NCI-H1417 treated with DMSO at 0.1 percent for 48 hours (cell line): Measurements from ENCODE around the gene FAM3B.

ENCODE experiments used
- DNase-seq: peaks from one replicate; lab custom pipeline; 2025; lab: John Stamatoyannopoulos, UW

Gene FAM3B

DNA sequence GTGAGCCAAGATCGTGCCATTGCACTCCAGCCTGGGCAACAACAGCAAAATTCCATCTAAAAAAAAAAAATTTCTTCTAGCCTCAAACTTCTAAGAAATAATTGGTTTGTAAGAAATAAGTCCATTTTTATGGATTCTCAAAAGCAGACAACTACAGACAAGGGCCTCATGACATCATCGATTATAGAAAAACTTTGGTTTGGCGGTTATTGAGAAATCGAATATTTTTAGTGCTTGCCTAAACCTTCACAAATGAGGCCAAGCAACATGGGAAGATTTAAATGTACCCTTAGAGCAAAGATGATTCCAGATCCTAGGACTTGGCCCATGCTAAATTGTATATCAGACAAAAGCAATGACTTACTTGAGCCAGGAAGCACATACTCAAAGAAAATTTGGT lies 81.7 kb downstream of the FAM3B start:
- no peak for DNase-seq

DNA sequence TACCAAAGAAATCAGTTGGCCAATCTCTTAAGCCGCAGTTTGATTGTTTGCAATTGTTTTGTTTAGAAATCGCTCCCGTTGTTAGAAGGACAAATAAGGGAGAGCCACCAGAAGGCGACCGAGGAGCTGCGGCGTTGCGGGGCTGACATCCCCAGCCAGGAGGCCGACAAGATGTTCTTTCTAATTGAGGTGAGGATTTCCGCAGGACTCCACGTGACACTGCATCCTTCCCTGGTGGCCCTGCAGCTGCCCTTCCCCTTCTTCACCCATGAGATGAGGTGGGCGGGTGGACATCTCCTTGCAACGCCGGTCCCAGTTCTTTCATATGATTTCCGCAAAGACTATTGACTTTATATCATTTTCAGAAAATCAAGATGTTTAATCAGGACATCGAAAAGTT lies 82.2 kb downstream of the FAM3B start:
- no peak for DNase-seq

DNA sequence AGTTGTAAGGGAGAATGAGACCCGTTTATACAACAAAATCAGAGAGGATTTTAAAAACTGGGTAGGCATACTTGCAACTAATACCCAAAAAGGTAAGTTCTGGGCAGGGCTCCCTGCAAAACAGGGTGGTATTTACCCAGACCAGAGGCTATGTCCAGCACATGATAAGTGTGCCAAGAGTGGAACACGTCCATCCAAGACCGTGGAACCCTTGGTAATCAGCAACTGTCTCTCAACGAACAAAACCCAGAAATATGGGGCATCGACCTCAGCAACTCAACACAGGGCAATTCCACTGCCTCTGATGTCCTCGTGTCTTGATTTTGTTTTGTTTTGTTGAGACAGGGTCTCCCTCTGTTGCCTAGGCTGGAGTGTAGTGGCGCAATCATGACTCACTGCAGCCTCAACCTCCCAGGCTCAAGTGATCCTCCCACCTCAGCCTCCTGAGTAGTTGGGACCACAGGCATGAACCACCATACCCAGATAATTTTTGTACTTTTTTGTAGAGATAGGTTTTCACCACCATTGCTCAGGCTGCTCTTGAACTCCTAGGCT lies 82.7 kb downstream of the FAM3B start:
- no peak for DNase-seq

DNA sequence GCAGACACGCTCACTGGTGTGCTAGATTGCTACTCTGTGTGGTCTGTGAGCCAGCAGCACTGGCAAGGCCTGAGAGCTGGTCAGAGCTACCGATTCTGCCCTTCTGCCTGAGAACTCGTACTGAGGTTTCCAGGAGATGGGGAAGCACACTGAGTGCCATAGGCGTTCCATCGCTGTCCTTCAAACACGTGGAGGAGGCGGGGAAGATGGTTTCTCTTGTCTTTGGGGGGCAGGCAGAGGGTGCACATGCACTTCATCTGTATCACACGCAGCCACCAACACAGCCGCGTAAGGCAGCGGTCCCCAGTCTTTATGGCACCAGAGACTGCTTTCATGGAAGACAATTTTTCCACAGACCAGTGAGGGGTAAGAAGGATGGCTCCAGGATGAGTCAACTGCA lies 85.6 kb downstream of the FAM3B start:
- no peak for DNase-seq

DNA sequence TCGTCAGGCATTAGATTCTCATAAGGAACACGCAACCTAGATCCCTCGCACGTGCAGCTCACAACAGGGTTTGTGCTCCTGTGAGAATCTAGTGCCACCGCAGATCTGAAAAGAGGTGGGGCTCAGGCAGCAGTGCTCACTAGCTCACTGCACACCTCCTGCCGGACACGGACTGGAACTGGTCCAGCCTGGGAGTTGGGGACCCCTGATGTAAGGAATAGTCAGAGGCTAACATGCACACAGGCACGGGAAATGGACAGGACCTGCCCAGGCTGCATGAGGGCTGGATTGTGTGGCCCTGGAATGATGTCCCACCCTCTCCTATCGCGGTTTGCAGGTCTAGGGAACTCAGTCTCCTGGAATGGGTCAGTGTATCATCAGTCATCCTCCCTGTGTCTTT lies 86.2 kb downstream of the FAM3B start:
- no peak for DNase-seq

DNA sequence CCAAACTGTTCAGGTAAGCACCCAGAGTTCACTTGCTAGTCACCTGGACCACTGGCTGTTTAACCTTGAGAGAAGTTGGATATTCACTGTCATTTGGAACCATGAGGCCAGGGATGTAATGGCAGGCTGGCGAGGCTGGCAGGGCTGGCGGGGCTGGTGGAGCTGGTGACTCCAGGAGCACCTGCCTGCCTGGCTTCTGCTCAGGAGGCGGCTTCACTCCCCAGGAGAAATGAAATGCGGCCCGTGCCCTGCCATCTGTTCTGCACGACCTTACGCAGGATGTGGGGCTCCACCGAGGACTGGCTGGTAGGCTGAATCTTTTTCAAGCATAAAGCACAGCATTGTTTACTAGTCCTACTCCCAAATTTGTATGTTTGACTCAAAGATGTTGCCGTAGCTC lies 86.7 kb downstream of the FAM3B start:
- DNase-seq, result no peak

DNA sequence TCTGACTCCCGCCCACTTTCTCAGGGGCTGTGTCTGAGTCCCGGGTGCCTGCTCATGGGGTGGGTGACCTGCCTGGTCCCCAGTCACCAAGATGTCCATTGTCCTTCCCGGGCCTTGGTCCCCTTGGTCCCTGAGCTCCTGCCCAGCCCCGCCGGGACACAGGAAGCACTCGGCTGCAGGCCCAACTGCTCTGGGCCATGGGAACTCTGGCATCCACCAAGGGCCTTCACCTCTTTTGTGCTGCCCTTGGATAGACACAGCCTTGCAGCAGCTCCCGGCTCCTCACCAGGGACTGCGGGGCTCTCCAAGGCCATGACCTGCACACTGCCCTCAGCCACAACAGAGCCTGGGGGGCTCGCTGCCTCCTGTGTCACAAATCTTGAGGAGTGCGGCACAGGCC lies 87.4 kb downstream of the FAM3B start:
- no peak for DNase-seq

DNA sequence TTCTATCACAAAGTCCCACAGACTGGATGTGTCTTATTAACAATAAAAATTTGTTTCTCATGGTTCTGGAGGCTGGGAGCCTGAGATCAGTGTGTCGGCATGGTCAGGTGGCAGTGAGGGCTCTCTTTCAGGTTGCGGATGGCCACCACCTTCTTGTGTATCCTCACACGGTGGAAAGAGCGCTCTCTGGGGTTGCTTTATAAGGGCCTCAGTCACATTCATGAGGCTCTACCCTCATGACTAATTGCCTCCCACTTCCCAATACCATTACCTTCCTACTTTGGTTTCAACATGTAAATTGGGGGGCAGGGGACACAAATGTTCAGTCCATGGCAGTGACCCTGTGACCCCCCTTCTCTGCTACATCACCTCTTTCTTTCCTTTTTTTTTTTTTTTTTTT lies 88.7 kb downstream of the FAM3B start:
- no peak for DNase-seq

DNA sequence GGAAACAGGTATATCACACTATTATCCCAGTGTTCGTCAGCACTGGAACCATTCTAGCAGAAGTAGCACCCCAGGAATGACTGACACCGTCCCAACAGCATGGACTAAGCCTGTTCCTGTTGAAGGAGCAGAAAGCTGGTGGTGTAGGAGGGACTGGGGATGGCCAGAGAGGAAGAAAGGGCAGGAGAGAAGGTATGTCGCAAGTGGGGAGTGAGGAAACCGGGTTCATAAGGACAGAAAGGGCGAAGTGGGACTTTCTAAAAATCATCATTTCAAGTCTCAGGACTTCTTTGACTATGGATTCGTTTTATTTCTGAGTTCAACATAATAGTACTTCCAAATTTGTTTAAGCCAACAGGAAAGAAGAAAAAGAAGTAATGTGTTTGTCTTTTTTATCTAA lies 89.7 kb downstream of the FAM3B start:
- no peak for DNase-seq
